HepG2 (cell line): ENCODE data around the gene MYO1G.

Experiments
- ATF4 ChIP-seq, 2 experiments: fragments of 450-650 bp in 1 of 2; sonication (generic) in 1 of 2; formaldehyde crosslinking; IDR thresholded peaks; 2 replicates each; pipeline versions ENCODE4 v1.5.0 to v1.8.0; 2020 to 2022; ENCODE audit warnings: mild to moderate bottlenecking in 1 of 2, missing genetic modification reagents in 1 of 2
- EP300 ChIP-seq, 3 experiments: sonication (generic) in 1 of 3; formaldehyde crosslinking in 1 of 3; IDR thresholded peaks; 2 replicates each; pipeline versions ENCODE4 v1.5.1 to v1.6.1; 2011 to 2020; ENCODE audit warnings: low read depth in 2 of 3, low read length in 2 of 3, borderline replicate concordance in 1 of 3, improper control_type of control experiment in 1 of 3, mild to moderate bottlenecking in 1 of 3, missing genetic modification reagents in 1 of 3, moderate library complexity in 1 of 3
- JUN ChIP-seq: sonication (generic); formaldehyde crosslinking; IDR thresholded peaks from 2 replicates; pipeline ENCODE4 v1.4.0; 2020; ENCODE audit warnings: mild to moderate bottlenecking, missing genetic modification reagents
- MZF1 ChIP-seq: sonication (generic); formaldehyde crosslinking; IDR thresholded peaks from 2 replicates; pipeline ENCODE4 v1.8.1; 2023; ENCODE audit warnings: mild to moderate bottlenecking, missing genetic modification reagents, borderline replicate concordance
- NFYB ChIP-seq: sonication (generic); formaldehyde crosslinking; IDR thresholded peaks from 2 replicates; pipeline ENCODE4 v1.4.0; 2020; ENCODE audit warnings: missing genetic modification reagents
- SIN3A ChIP-seq: IDR thresholded peaks from 2 replicates; pipeline ENCODE4 v1.6.1; 2011; ENCODE audit warnings: low read depth, mild to moderate bottlenecking, control low read depth, low read length, borderline replicate concordance
- ZNF121 ChIP-seq: sonication (generic); formaldehyde crosslinking; IDR thresholded peaks from 2 replicates; pipeline ENCODE4 v1.5.0; 2020; ENCODE audit warnings: mild to moderate bottlenecking, missing genetic modification reagents
- ZNF274 ChIP-seq: sonication (generic); formaldehyde crosslinking; IDR thresholded peaks from 2 replicates; pipeline ENCODE4 v1.5.1; 2020; ENCODE audit warnings: mild to moderate bottlenecking, missing genetic modification reagents
- ZNF44 ChIP-seq: sonication (generic); formaldehyde crosslinking; IDR thresholded peaks from 2 replicates; pipeline ENCODE4 v1.5.1; 2020; ENCODE audit warnings: mild to moderate bottlenecking, missing genetic modification reagents

DNA sequence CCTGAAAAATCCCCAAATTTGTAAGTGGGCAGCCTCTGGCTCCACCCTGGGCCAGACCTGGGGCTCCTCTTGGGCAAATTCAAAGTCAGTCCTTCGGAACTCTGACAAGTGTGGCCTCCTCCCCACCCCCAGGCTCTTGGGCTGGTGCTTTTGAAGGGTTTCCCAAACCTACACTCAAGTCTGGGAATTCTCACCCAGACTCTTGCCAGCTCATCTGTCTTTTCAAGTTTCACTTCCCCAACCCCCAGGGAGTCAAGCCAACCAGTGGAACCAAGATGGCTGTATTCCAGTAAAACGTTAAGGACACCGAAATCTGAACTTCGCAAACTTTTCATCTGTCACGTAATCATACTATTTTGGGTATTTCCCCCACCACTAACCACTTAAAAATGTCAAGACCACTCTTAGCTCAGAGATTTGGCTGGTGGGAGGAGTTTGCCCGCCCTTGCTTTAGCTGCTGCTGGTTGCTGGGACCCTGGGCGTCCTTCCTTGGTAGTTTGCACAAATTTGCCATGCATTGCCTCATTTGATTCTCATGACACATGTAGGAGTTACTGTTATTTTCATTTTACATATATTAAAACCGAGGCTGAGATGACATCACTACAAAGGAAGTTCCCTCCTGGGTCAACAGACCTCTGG is 1.7 kb upstream of the MYO1G start:
- TF ChIP-seq NFYB (CRISPR knock-in tag) (no peak), MZF1 (CRISPR knock-in tag) (no peak), ZNF274 (CRISPR knock-in tag) (no peak), ZNF44 (CRISPR knock-in tag) (no peak), ZNF121 (CRISPR knock-in tag) (no peak), JUN (CRISPR knock-in tag) (no peak), SIN3A (no peak), EP300 (IDR thresholded peaks at IDR 0.05; ENCODE audit: low read depth in 2 of 2, low read length in 2 of 2) (no peak), EP300 (CRISPR knock-in tag; IDR thresholded peaks at IDR 0.05; ENCODE audit: borderline replicate concordance) (no peak), ATF4 (CRISPR knock-in tag; IDR thresholded peaks at IDR 0.05) (no peak)
